Adipocyte (in vitro differentiated cells): ENCODE measurements around the gene MAPK4.

Experiments
- DNase-seq: peaks from one replicate; pipeline ENCODE4 v3.0.0-alpha.2; 2015; ENCODE audit warnings: low read depth
- H3K27me3 ChIP-seq: replicated peaks from 2 replicates; pipeline ENCODE4 v1.7.0; 2013; ENCODE audit warnings: mild to moderate bottlenecking, low read length, moderate library complexity; ENCODE audit not compliant: control insufficient read depth, insufficient read depth
- H3K36me3 ChIP-seq: 2 replicates; pipeline ENCODE4 v1.7.0; 2013; ENCODE audit warnings: low read length, mild to moderate bottlenecking, moderate library complexity; ENCODE audit not compliant: control insufficient read depth, insufficient read depth, severe bottlenecking
- H3K4me1 ChIP-seq: 2 replicates; pipeline ENCODE4 v1.7.0; 2013; ENCODE audit warnings: mild to moderate bottlenecking, low read length, moderate library complexity; ENCODE audit not compliant: control insufficient read depth, insufficient read depth
- H3K4me3 ChIP-seq: 2 replicates; pipeline ENCODE4 v1.7.0; 2013; ENCODE audit warnings: mild to moderate bottlenecking, low read length, moderate library complexity
- H3K9ac ChIP-seq: 2 replicates; pipeline ENCODE4 v1.7.0; 2013; ENCODE audit warnings: mild to moderate bottlenecking, low read length, moderate library complexity
- H3K9me3 ChIP-seq: 2 replicates; pipeline ENCODE4 v1.7.0; 2013; ENCODE audit warnings: mild to moderate bottlenecking, low read length, moderate library complexity; ENCODE audit not compliant: control insufficient read depth

Gene MAPK4

DNA sequence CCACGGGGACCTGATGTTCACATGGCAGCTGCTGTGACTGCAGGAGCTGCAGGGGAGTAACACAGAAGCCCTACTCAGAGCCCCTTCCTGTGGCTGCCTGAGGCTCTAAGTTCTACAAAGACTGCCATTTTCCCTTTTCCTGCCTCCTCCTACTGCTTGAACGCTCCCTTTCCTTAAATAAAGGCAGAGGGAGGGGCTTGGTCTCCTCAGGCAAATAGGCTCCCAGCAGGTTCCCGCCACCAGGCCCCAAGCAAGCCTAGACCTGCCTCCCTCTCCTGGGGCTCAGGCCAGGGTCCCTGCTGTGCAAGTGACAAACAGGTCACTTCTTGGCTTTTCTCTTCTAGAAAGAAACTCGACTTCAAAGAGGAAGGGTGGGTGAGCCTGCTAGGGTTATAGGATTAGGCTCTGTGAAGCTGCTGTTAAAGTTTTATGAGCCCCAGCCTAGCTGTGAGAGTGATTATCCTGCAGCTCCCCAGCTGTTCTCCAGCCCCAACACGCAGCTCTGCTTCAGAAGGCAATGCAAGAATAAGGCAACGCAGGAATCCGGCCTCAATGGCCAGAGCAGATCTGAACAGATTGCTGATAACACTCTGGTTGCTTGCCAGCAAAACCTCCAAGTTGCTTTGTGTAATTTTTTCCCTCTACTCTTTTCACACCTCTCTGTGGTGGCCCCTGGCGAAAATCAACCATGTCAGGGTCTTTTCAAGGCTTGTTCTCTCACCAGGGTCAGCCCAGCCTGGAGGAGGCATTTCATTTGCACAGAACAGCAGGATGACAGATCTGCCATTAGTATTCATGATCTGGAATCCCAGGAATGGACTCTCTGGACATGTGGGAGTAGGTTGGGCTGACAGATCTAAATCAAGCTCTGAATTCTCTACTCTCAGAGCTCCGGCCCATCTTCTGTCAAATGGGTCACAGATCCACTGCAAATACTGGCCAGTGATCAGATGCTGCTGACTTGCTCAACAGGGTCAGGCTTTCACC lies 188.6 kb downstream of the MAPK4 start:
- Histone ChIP-seq H3K36me3 (no peaks in the 10 kb centered on the region), H3K9ac (no peak overlapping the region), H3K27me3 (peaks cover 12% of the 10 kb centered on the region), H3K4me3 (no peak overlapping the region), H3K9me3 (peaks cover 7% of the 10 kb centered on the region), H3K4me1 (no peaks in the 10 kb centered on the region)
- DNase-seq, result no peak

GRCh38 chr18:50749421-50749820 lies 189.5 kb downstream of the MAPK4 start:
- Histone ChIP-seq H3K4me1 (no peaks in the 10 kb centered on the region), H3K4me3 (no peak overlapping the region), H3K27me3 (peaks cover 13% of the 10 kb centered on the region), H3K9ac (no peak overlapping the region), H3K9me3 (peaks cover 7% of the 10 kb centered on the region), H3K36me3 (no peaks in the 10 kb centered on the region)
- no peak for DNase-seq

DNA sequence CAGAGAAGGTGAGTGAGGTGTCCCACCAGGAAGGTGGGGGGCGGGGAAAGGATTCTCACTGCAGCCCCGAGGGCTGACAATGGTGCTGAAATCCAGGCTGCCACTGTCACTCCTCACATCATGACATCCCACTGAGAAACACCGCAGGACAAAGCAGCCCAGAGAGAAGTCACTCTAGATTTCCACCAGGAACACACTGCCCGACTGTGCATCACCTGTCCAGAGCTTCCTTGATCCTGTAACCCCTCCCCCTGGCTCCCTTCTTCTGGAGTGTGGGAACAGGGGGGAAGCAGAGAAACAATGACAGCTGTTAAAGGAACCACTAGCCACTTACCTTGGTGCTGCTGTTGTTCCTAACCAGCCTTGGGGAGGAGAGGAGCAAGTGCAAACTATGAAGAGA lies 190.1 kb downstream of the MAPK4 start:
- H3K4me3 ChIP-seq, result no peak overlapping the region
- H3K27me3 ChIP-seq, result peaks cover 15% of the 10 kb centered on the region
- DNase-seq, result no peak
- H3K4me1 ChIP-seq, result no peaks in the 10 kb centered on the region
- peaks cover 13% of the 10 kb centered on the region for H3K9me3 ChIP-seq
- no peaks in the 10 kb centered on the region for H3K36me3 ChIP-seq
- no peak overlapping the region for H3K9ac ChIP-seq

GRCh38 chr18:50750546-50750945 lies 190.7 kb downstream of the MAPK4 start:
- H3K9ac ChIP-seq, result no peak overlapping the region
- DNase-seq, result no peak
- no peaks in the 10 kb centered on the region for H3K36me3 ChIP-seq
- H3K27me3 ChIP-seq, result peaks cover 15% of the 10 kb centered on the region
- H3K4me1 ChIP-seq, result no peaks in the 10 kb centered on the region
- H3K9me3 ChIP-seq, result peaks cover 15% of the 10 kb centered on the region
- no peak overlapping the region for H3K4me3 ChIP-seq

DNA sequence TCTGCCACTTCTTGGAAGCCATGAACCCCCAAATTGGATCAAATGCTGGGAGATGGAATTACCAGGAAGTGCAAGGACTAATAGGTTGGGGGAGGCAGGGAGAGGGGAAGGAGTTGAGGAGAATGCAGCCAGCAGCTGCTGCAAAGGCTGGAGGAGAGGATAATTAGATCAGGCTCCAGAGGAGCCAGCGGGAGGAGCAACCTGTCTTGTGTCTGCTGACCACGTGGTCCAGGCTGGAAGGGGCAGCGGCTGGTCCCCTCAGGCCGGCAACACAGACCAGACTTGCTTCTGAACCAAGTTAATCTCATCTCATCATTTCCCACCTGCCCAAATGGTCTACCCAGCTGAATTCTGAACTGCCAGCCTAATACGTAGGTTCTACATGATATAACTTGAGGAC lies 191.6 kb downstream of the MAPK4 start:
- DNase-seq, result no peak
- H3K4me1 ChIP-seq, result no peaks in the 10 kb centered on the region
- no peak overlapping the region for H3K9ac ChIP-seq
- no peak overlapping the region for H3K4me3 ChIP-seq
- H3K27me3 ChIP-seq, result peaks cover 15% of the 10 kb centered on the region
- no peaks in the 10 kb centered on the region for H3K36me3 ChIP-seq
- peaks cover 15% of the 10 kb centered on the region for H3K9me3 ChIP-seq

DNA sequence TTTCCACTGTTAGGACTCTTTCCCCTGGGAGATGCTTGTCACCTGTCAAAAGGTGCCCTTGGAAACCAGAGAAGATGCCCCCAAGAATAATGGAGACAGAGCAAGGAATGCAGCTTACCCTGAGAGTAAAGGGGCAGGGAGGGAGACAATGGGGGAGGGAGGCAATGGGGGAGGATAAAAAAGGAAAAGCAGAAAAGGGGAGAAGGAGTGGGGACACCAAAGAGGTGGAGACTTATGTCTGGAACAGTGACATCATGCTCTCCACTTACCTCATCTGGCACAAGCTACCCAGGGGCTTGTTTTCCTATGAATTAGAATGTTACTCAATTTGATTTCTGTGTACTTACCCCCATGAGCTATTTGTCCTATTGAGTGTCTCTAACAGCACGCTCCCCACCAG lies 192.1 kb downstream of the MAPK4 start:
- Histone ChIP-seq H3K9me3 (peaks cover 15% of the 10 kb centered on the region), H3K36me3 (no peaks in the 10 kb centered on the region), H3K27me3 (peaks cover 15% of the 10 kb centered on the region), H3K4me1 (no peaks in the 10 kb centered on the region), H3K4me3 (no peak overlapping the region), H3K9ac (no peak overlapping the region)
- DNase-seq, result no peak

DNA sequence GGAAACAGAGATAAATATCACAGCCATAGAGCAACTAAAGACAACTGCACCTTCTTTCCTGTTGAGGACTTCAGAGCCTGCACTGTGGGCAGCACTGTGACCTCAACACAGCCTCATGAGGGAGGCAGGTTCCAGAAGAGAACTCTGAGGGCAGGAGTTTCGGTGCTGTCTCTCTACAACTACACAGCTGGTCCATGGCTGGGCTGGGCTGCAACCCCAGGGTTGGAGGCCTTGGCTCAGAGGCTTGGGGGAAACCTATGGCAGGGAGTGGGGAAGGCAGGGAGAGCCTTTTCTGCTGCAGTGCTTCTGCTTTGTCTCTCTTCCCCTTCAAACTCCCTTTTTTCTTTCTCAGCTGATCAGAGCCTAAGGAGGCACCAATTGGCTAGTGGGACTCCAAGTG lies 193.4 kb downstream of the MAPK4 start:
- H3K4me3 ChIP-seq, result no peak overlapping the region
- H3K36me3 ChIP-seq, result no peaks in the 10 kb centered on the region
- no peak overlapping the region for H3K9ac ChIP-seq
- H3K27me3 ChIP-seq, result peaks cover 16% of the 10 kb centered on the region
- peaks cover 11% of the 10 kb centered on the region for H3K9me3 ChIP-seq
- no peaks in the 10 kb centered on the region for H3K4me1 ChIP-seq
- DNase-seq, result no peak

DNA sequence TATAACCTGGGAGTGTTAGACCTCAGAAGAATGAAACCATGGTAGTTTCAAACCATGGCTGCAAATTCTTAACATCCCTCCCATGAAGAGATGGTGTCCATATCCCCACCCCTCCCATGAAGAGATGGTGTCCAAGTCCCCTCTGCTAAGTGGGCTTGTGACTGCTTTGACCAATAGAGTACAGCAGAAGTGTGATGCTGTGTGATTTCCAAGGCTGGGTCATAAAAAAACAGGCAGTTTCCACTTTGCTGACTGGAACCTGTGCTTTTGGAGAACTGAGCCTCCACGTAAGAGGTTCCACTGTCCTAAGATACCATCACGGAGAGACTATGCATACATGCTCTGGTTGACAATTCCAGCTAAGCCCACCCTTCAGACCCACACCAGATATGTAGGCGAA lies 194.4 kb downstream of the MAPK4 start:
- Histone ChIP-seq H3K9ac (no peak overlapping the region), H3K4me1 (no peaks in the 10 kb centered on the region), H3K4me3 (no peak overlapping the region), H3K36me3 (no peaks in the 10 kb centered on the region), H3K27me3 (peaks cover 18% of the 10 kb centered on the region), H3K9me3 (peaks cover 11% of the 10 kb centered on the region)
- no peak for DNase-seq

DNA sequence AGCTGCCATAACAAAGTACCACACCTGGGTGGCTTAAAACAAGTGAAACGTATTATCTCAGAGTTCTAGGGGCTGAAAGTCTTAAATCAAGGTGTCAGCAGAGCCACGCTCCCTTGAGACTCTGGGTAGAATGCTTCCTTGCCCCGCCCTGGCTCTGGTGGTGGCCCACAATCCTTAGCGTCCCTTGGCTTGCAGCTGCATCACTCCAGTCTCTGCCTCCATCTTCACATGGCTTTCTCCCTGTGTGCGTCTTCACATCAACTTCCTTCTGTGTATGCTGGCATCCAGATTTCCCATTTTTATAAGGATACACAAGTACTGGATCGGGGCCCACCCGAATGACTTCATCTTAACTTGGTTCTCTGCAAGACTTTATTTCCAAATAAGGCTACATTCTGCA lies 197.5 kb downstream of the MAPK4 start:
- Histone ChIP-seq H3K4me3 (no peak overlapping the region), H3K36me3 (no peaks in the 10 kb centered on the region), H3K27me3 (peaks cover 9% of the 10 kb centered on the region), H3K9ac (no peak overlapping the region), H3K9me3 (peaks cover 11% of the 10 kb centered on the region), H3K4me1 (no peaks in the 10 kb centered on the region)
- no peak for DNase-seq

DNA sequence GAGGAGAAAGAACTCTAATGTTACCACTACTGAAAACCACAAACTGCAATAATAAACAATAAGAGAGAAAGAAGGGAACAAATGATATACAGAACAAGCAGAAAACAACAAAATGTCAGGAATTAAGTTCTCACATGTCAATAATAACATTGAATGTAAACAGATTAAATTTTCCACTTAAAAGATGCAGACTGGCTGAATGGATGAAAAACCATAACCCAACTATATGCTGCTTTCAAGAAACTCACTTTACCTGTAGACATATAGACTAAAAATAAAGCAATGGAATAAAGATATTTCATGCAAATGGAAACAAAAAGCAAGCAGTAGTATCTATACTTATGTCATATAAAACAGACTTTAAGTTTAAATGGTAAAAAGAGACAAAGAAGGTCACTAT lies 209.6 kb downstream of the MAPK4 start:
- H3K36me3 ChIP-seq, result no peaks in the 10 kb centered on the region
- peaks cover 27% of the 10 kb centered on the region for H3K9me3 ChIP-seq
- DNase-seq, result no peak

GRCh38 chr18:50775207-50775606 lies 215.3 kb downstream of the MAPK4 start:
- H3K36me3 ChIP-seq, result no peaks in the 10 kb centered on the region
- no peak for DNase-seq
- peaks cover 5% of the 10 kb centered on the region for H3K9me3 ChIP-seq

More for the DNA sequence above, 209.6 kb downstream of the MAPK4 start:
- Histone ChIP-seq H3K27me3 (no peaks in the 10 kb centered on the region), H3K4me3 (no peak overlapping the region), H3K4me1 (no peaks in the 10 kb centered on the region), H3K9ac (no peak overlapping the region)

More at GRCh38 chr18:50775207-50775606, 215.3 kb downstream of the MAPK4 start:
- no peak overlapping the region for H3K4me3 ChIP-seq
- H3K27me3 ChIP-seq, result no peaks in the 10 kb centered on the region
- no peaks in the 10 kb centered on the region for H3K4me1 ChIP-seq
- H3K9ac ChIP-seq, result no peak overlapping the region
